ENCODE results near the gene FHIT. TPM values are rescaled to one million over a fixed set of nuclear protein-coding genes. Genes with fewer than 3 reads are reported as not detected.

Gene FHIT
- total and polyA plus RNA-seq, 2 experiments from 2014 or later = 9.7 to 16.2 TPM

DNA sequence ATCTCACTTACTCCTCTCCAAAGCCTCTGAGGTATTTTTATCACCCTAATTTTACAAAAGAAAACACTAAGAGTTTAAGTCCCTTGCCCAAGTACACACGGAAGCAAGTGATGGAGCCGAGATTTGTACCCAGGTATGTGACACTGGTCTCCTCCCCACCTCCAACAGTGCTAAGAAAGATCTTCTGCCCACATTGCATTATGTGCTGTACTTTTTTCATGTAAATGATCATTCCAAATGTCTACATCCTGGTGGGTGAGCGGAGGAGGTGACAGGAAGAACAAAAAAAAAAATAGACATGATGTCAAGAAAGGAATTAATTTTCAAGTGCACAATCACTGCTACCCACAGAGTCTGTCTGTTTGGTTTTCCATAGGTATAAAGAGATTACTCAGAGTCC lies 694.1 kb downstream of the FHIT start:
- Histone ChIP-seq H4K20me1 (ENCODE audit: insufficient read depth, poor library complexity, severe bottlenecking) (no peaks in the 10 kb centered on the region), H3K27me3 (no peaks in the 10 kb centered on the region), H3K36me3 (replicated peaks; ENCODE audit: insufficient read depth, low read depth) (no peaks in the 10 kb centered on the region), H2AFZ (no peak overlapping the region), H3K9me2 (replicated peaks; ENCODE audit: insufficient read depth) (no peaks in the 10 kb centered on the region), H3K4me3 (no peak overlapping the region), H3K27ac (no peak overlapping the region), H3K79me2 (no peaks in the 10 kb centered on the region), H3K4me2 (no peak overlapping the region), H3K4me1 (ENCODE audit: insufficient read depth) (no peaks in the 10 kb centered on the region), H3K9me3 (ENCODE audit: low read depth) (no peaks in the 10 kb centered on the region)
- TF ChIP-seq EZH2 (IDR thresholded peaks at IDR 0.05; ENCODE audit: borderline replicate concordance) (no peak), EZH2phosphoT487 (IDR thresholded peaks at IDR 0.05; ENCODE audit: low read depth, severe bottlenecking, unreplicated experiment) (no peak)
- TF ChIP-seq, protein P1, sequence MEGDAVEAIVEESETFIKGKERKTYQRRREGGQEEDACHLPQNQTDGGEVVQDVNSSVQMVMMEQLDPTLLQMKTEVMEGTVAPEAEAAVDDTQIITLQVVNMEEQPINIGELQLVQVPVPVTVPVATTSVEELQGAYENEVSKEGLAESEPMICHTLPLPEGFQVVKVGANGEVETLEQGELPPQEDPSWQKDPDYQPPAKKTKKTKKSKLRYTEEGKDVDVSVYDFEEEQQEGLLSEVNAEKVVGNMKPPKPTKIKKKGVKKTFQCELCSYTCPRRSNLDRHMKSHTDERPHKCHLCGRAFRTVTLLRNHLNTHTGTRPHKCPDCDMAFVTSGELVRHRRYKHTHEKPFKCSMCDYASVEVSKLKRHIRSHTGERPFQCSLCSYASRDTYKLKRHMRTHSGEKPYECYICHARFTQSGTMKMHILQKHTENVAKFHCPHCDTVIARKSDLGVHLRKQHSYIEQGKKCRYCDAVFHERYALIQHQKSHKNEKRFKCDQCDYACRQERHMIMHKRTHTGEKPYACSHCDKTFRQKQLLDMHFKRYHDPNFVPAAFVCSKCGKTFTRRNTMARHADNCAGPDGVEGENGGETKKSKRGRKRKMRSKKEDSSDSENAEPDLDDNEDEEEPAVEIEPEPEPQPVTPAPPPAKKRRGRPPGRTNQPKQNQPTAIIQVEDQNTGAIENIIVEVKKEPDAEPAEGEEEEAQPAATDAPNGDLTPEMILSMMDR (IDR thresholded peaks at IDR 0.05; ENCODE audit: poor library complexity) = no peak
- 93% methylated on average over 3 of the region's 3 CpGs for WGBS (ENCODE audit: low lambda C conversion rate, missing lambda C conversion rate)
- DNase-seq (ENCODE audit: low spot score) = no peak

DNA sequence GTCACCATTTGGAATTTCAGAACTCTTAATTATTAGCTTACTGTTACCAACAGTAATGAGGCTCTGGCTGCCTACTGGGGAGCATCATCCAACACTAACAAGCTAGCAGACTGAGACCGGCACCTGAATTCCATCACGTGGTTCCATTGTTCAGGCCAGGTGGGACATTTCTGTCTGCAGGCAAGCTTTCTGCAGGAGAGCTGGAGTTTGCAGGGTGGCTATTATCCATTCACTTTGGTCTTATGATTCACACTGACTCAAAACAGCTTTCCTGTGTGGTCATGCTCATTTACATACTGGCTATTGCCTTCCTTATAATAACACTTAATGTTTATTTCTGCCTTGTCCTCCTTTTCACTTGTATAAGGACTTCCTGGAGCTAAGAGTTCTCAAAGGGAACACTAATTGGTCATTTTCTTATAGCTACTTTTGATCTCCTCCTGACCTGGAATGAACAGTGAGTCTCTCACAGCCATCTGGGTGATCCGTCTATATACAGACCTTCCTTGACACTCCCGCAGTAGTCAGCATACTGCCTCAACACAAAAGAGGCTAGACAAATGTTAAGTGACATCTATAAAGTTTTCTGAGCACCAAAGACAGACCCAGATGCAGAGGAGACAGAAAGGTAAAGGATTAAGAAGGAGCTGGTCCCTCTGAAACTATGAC lies 695.4 kb downstream of the FHIT start:
- H4K20me1 ChIP-seq (ENCODE audit: insufficient read depth, poor library complexity, severe bottlenecking) = no peaks in the 10 kb centered on the region
- no peak overlapping the region for H3K27ac ChIP-seq
- no peak overlapping the region for H3K4me2 ChIP-seq
- no peaks in the 10 kb centered on the region for H3K4me1 ChIP-seq (ENCODE audit: insufficient read depth)
- no peak overlapping the region for H2AFZ ChIP-seq
- no peaks in the 10 kb centered on the region for H3K27me3 ChIP-seq
- H3K79me2 ChIP-seq = no peaks in the 10 kb centered on the region
- no peaks in the 10 kb centered on the region for H3K36me3 ChIP-seq (replicated peaks; ENCODE audit: insufficient read depth, low read depth)
- no peaks in the 10 kb centered on the region for H3K9me3 ChIP-seq (ENCODE audit: low read depth)
- H3K9me2 ChIP-seq (replicated peaks; ENCODE audit: insufficient read depth) = no peaks in the 10 kb centered on the region
- TF ChIP-seq, protein P1 (IDR thresholded peaks at IDR 0.05; ENCODE audit: poor library complexity) = no peak
- TF ChIP-seq EZH2 (IDR thresholded peaks at IDR 0.05; ENCODE audit: borderline replicate concordance) (no peak), EZH2phosphoT487 (IDR thresholded peaks at IDR 0.05; ENCODE audit: low read depth, severe bottlenecking, unreplicated experiment) (no peak)
- WGBS (ENCODE audit: low lambda C conversion rate, missing lambda C conversion rate) = 52% methylated on average over 4 of the region's 4 CpGs
- H3K4me3 ChIP-seq = no peak overlapping the region
- DNase-seq (ENCODE audit: low spot score) = no peak

DNA sequence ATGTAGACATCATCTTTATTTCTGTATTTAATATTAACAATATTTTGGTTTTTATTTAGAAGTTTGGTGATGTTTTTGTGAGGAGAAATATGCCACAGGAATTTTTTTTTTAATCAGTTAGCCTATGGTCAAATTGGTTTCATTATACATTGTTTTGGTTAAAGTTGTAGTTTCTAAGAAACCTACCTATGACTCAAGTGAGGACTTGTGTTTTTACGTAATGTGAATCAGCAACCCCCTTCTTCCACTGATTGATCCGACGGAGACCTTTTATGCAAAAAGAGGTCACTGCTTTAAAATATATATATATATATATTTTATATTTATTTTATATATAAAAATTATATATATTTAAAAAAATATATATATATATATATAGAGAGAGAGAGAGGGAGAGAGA lies 698.1 kb downstream of the FHIT start:
- no peak overlapping the region for H2AFZ ChIP-seq
- no peaks in the 10 kb centered on the region for H3K9me3 ChIP-seq (ENCODE audit: low read depth)
- no peaks in the 10 kb centered on the region for H3K79me2 ChIP-seq
- no peak for TF ChIP-seq EZH2 (IDR thresholded peaks at IDR 0.05; ENCODE audit: borderline replicate concordance)
- TF ChIP-seq, protein P1 (IDR thresholded peaks at IDR 0.05; ENCODE audit: poor library complexity) = no peak
- no peak for TF ChIP-seq EZH2phosphoT487 (IDR thresholded peaks at IDR 0.05; ENCODE audit: low read depth, severe bottlenecking, unreplicated experiment)
- WGBS (ENCODE audit: low lambda C conversion rate, missing lambda C conversion rate) = 97% methylated on average over 3 of the region's 3 CpGs
- H3K4me2 ChIP-seq = no peak overlapping the region
- DNase-seq (ENCODE audit: low spot score) = no peak
- H3K36me3 ChIP-seq (replicated peaks; ENCODE audit: insufficient read depth, low read depth) = no peaks in the 10 kb centered on the region
- H3K27me3 ChIP-seq = no peaks in the 10 kb centered on the region
- H3K4me3 ChIP-seq = no peak overlapping the region
- H3K4me1 ChIP-seq (ENCODE audit: insufficient read depth) = no peaks in the 10 kb centered on the region
- H3K27ac ChIP-seq = no peak overlapping the region
- H3K9me2 ChIP-seq (replicated peaks; ENCODE audit: insufficient read depth) = no peaks in the 10 kb centered on the region
- no peaks in the 10 kb centered on the region for H4K20me1 ChIP-seq (ENCODE audit: insufficient read depth, poor library complexity, severe bottlenecking)

All from hepatocyte (in vitro differentiated cells).